ENCODE measurements around the gene TOX2. TPM values are rescaled to one million over a fixed set of nuclear protein-coding genes. Genes with fewer than 3 reads are reported as not detected.

TOX2 gene
- total RNA-seq, 2 experiments from 2014 or later: 1.5 to 1.7 TPM

DNA sequence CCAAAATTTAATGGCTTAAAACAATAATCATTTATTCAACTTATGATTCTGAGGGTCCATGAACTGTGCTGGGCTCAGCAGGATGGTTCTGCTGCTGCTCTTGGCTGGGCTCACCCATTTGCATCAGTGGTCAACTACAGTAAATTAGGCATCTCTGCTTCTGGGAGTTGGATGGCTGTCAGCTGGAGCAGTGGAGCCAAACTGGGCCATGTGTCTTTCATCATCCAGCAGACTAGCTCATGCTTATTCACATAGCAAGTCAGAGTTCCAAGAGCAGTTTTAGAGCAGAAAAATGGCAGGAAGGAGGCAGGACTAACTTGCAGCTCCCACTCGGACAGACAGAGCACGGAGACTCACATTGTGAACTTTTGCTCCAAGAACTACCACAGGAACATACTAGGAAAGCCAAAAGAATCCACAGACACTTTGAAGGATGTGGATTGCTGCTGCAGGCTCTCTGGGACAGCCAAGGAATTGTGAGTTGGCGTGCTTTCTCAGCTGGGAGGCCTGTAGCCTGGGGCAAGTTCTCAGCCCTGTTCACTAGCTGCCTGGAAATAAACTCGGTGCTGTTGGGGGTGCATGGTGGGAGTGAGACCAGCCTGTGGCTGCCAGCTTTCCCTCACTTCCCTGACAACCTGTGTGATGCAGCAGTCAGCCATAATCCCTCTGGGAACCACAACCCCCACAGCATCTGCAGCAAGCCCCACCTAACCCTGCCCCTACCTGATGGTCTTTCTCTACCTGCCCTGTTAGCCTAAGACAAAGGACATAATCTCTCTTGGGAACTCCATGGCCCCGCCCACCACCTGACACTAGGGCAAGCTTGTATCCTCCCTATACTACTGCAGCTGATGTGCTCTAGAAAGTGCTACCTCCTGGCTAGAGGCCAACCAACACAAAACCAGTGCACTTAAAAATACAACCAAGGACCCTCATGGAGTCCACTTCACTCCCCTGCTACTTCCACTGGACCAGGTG, 143.3 kb downstream of the TOX2 start:
- H3K9me3 Mint-ChIP-seq: peaks cover 3% of the 10 kb centered on the region
- H3K4me1 Mint-ChIP-seq (ENCODE audit: low read depth): peaks cover 8% of the 10 kb centered on the region
- H3K4me3 Mint-ChIP-seq: no peak overlapping the region
- ATAC-seq (no peak), DNase-seq (no peak)
- intact Hi-C loops (cut with micrococcal nuclease): loop anchor here (1.0 kb wide), 1 partner anchor 22 kb away; no protein-coding TSS in a partner anchor
- H3K36me3 Mint-ChIP-seq (ENCODE audit: low read depth): no peaks in the 10 kb centered on the region
- H3K27ac Mint-ChIP-seq: no peak overlapping the region
- POLR2A ChIA-PET: interaction anchor here (1.2 kb wide), 1 partner anchor 11 kb away, joined by 3 read pairs; no protein-coding TSS in a partner anchor
- CTCF ChIA-PET: interaction anchor here (0.6 to 7.6 kb wide), 12 partner anchors 9 to 307 kb away, joined by 3 to 49 read pairs (median 4); no protein-coding TSS in a partner anchor
- no peak for TF ChIP-seq CTCF (IDR thresholded peaks at IDR 0.05)
- no peaks in the 10 kb centered on the region for H3K27me3 Mint-ChIP-seq

DNA sequence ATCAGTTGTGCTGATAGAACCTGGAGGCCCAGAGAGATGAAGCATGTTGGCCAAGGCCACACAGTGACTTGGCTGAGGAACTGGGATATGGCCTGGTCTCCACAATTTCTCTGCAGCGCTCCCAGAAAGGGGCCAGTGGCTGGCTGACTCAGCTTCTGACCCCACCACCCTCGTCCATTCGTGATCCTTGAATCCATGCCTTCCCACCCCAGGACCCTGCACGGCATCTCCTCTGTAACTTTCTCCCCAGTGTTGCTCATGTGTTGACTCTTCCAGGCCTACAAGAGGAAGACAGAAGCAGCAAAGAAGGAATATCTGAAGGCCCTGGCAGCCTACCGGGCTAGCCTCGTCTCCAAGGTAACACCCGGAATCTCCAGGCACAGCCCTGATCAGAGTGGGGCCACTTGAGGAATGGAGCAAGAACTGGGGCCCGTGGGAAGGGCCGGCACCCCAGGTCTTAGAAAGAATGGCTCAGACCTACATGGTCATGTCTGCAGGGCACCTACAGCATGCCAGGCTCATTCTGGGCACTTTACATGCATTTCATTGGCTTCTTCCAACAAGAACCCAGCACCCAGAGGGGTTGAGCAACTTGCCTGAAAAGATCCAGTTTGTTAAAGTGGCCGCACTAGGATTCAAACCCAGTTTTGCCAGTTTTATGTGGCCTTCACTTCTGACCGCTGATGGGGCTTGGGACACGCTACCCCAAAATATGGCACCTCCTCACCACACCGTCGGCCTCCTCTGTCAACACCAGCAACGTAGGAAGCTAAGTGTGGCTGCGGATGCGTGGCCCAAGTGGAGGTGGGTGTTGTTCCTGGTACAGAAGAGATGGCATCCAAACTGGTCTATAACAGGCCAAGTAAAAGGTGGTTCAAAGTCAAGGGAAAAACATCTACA, 150.1 kb downstream of the TOX2 start:
- no peak for TF ChIP-seq CTCF (IDR thresholded peaks at IDR 0.05)
- CTCF ChIA-PET: no interaction called here
- H3K4me3 Mint-ChIP-seq: no peak overlapping the region
- intact Hi-C loops (cut with micrococcal nuclease): no loop called here
- DNase-seq (no peak), ATAC-seq (no peak)
- peaks cover 2% of the 10 kb centered on the region for H3K9me3 Mint-ChIP-seq
- H3K4me1 Mint-ChIP-seq (ENCODE audit: low read depth): peaks cover 25% of the 10 kb centered on the region
- H3K27me3 Mint-ChIP-seq: peaks cover 2% of the 10 kb centered on the region
- H3K27ac Mint-ChIP-seq: no peak overlapping the region
- no peaks in the 10 kb centered on the region for H3K36me3 Mint-ChIP-seq (ENCODE audit: low read depth)
- POLR2A ChIA-PET: interaction anchor here (0.6 kb wide), 1 partner anchor 359 kb away, joined by 3 read pairs; no protein-coding TSS in a partner anchor

DNA sequence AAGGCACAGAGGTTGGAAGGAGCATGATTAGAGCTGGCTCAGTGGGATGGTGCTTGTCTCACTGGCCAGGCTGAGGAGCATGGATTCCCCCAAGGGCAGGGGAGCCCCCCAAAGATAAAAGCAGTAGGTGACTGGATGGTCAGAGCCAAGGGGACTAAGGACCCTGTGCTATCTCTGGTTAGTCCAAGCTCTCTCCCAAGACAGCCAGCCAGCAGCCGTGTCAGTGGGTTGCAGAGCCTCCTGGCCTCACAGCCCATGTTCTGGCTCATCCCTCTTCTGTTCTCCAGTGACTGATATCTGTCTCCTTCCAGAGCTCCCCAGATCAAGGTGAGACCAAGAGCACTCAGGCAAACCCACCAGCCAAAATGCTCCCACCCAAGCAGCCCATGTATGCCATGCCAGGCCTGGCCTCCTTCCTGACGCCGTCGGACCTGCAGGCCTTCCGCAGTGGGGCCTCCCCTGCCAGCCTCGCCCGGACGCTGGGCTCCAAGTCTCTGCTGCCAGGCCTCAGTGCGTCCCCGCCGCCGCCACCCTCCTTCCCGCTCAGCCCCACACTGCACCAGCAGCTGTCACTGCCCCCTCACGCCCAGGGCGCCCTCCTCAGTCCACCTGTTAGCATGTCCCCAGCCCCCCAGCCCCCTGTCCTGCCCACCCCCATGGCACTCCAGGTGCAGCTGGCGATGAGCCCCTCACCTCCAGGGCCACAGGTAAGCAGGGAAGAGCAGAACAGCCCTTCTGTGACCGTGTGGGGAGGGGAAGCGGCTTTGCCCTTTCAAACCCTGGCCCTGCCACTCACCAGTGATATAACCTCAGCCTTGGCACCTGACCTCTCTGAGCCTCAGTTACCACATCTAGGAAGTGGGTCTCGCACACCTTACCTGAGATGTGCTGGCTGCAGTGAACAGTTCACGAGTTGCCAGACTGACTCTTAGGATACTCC, 151.0 kb downstream of the TOX2 start:
- ATAC-seq (no peak), DNase-seq (no peak)
- H3K9me3 Mint-ChIP-seq: no peaks in the 10 kb centered on the region
- H3K4me3 Mint-ChIP-seq: no peak overlapping the region
- H3K27me3 Mint-ChIP-seq: peaks cover 2% of the 10 kb centered on the region
- H3K36me3 Mint-ChIP-seq (ENCODE audit: low read depth): no peaks in the 10 kb centered on the region
- H3K4me1 Mint-ChIP-seq (ENCODE audit: low read depth): peaks cover 32% of the 10 kb centered on the region
- intact Hi-C loops (cut with micrococcal nuclease): no loop called here
- no peak for TF ChIP-seq CTCF (IDR thresholded peaks at IDR 0.05)
- ChIA-PET POLR2A (no interaction called here), CTCF (no interaction called here)
- no peak overlapping the region for H3K27ac Mint-ChIP-seq

DNA sequence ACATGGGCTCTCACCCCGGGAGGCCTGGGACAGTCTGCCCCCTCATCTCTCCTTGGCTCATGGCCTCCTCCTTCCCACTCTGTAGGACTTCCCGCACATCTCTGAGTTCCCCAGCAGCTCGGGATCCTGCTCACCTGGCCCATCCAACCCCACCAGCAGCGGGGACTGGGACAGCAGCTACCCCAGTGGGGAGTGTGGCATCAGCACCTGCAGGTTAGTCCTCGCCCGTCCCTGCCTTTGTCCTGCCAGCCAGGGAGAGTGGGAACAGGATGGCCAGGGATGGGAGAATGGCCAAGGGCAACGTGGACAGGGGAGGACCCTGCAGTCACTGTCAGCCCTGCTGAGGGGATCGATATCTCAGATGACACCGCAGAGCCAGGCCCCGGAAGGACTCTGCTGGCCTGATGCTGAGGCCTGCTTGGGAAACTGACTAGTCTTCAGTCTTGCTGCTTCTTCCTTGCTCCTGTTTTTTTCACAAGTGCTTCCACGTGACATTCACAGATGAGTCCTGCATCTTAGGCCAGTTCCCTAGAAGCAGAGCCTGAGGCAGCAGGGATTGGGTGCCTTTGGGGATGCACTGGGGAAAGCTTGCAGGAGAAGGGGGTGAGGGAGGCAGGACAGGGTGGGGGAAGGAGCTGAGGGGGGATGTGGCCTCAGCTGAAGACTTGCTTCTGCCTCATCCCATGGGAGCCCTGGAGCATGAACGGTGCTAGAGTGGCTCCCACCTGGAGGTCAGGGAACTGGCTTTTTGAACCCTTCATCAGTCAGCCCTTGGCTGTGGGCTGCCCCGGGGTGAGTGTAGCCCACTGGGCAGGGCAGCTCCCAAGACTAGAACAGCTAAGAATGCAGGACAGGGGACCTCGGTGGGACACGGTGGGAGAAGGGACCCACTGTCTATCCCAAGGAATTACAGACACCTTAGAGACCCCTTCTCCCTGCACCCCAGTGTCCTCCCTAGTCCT, 152.3 kb downstream of the TOX2 start:
- intact Hi-C loops (cut with micrococcal nuclease): no loop called here
- DNase-seq (no peak), ATAC-seq (no peak)
- Mint-ChIP-seq H3K27me3 (peaks cover 2% of the 10 kb centered on the region), H3K4me1 (ENCODE audit: low read depth) (peaks cover 44% of the 10 kb centered on the region), H3K9me3 (no peaks in the 10 kb centered on the region), H3K36me3 (ENCODE audit: low read depth) (no peaks in the 10 kb centered on the region), H3K27ac (no peak overlapping the region), H3K4me3 (no peak overlapping the region)
- ChIA-PET POLR2A (interaction anchor here (1.0 kb wide), 1 partner anchor 316 kb away, joined by 3 read pairs; no protein-coding TSS in a partner anchor), CTCF (interaction anchor here (0.9 kb wide), 1 partner anchor 10 kb away, joined by 3 read pairs; no protein-coding TSS in a partner anchor)
- no peak for TF ChIP-seq CTCF (IDR thresholded peaks at IDR 0.05)

Measured in activated CD8-positive, alpha-beta T cell treated with anti-CD3 and anti-CD28 coated beads for 36 hours (primary cell).